Uterus (tissue), 4 donors: ENCODE results near the gene CFAP300. TPM values are rescaled to one million over a fixed set of nuclear protein-coding genes. Genes with fewer than 3 reads are reported as not detected.

Experiments used
- DNase-seq, 2 donors: peaks; one replicate each; pipeline ENCODE4 v3.0.0-alpha.2; 2019 to 2020
- H3K27ac ChIP-seq, 2 donors: fragments of 200-600 bp; sonication (generic); 1 replicate in 1 of 2; 2 replicates in 1 of 2; pipeline ENCODE4 v1.5.1; 2016 to 2018
- H3K27me3 ChIP-seq, 2 donors: fragments of 200-600 bp; sonication (generic); one replicate each; pipeline ENCODE4 v1.5.1; 2018 to 2019; ENCODE audit warnings: control low read depth in 1 of 2
- H3K36me3 ChIP-seq, 2 donors: fragments of 200-600 bp; sonication (generic); one replicate each; pipeline ENCODE4 v1.5.1; 2019; ENCODE audit warnings: control low read depth in 1 of 2
- H3K4me1 ChIP-seq, 2 donors: fragments of 200-600 bp; sonication (generic); one replicate each; pipeline ENCODE4 v1.5.1; 2018 to 2019; ENCODE audit warnings: control low read depth in 1 of 2
- H3K4me3 ChIP-seq, 2 donors: fragments of 200-600 bp; sonication (generic); 1 replicate in 1 of 2; 2 replicates in 1 of 2; pipeline ENCODE4 v1.5.1; 2018 to 2019; ENCODE audit warnings: mild to moderate bottlenecking in 1 of 2
- H3K9me3 ChIP-seq, 2 donors: fragments of 200-600 bp; sonication (generic); one replicate each; pipeline ENCODE4 v1.5.1; 2019; ENCODE audit warnings: control low read depth in 1 of 2
- CTCF ChIP-seq, 4 experiments: fragments of 200-600 bp in 2 of 4; fragments of 450-650 bp in 2 of 4; sonication (generic) in 2 of 4; IDR thresholded peaks; one replicate each; pipeline ENCODE4 v1.5.1; 2016 to 2019; ENCODE audit warnings: antibody characterized with exemption in 4 of 4, mild to moderate bottlenecking in 2 of 4, moderate library complexity in 1 of 4
- POLR2A ChIP-seq, 2 donors: fragments of 450-650 bp; IDR thresholded peaks; one replicate each; pipeline ENCODE4 v1.6.1; 2016; ENCODE audit warnings: antibody characterized with exemption in 2 of 2, mild to moderate bottlenecking in 1 of 2, moderate library complexity in 1 of 2
- intact Hi-C: fragments of 100-400 bp; cut with DNase I; formaldehyde crosslinking; loops from one replicate; pipeline ENCODE4 v1.15.1; 2023; ENCODE audit warnings: low total_unique reads
- total RNA-seq, 4 donors: library from RNA; depleted of rRNA in 3 of 4; stranded (reverse); fragments of >200 nt in 3 of 4; gene quantifications; one replicate each; pipeline versions ENCODE4 v1.1.0 to v1.2.4, GENCODE V29; 2014 to 2023
- donor health status: DM: yes; HTN: yes; CAD: no.

CFAP300 gene
- total RNA-seq, 4 donors from 2014 or later: 0.26 to 8.4 (median 4.3) TPM

- H3K9me3 ChIP-seq: no peaks in the 10 kb centered on the region
- H3K4me1 ChIP-seq: no peaks in the 10 kb centered on the region
- H3K27ac ChIP-seq: peak overlapping the region; percentile 77 to 88
- H3K36me3 ChIP-seq: no peaks in the 10 kb centered on the region
- TF ChIP-seq CTCF (IDR thresholded peaks at IDR 0.05) (no peak), POLR2A (IDR thresholded peaks at IDR 0.05) (no peak)
- H3K4me3 ChIP-seq: peak overlapping the region; percentile 56 to 61
- intact Hi-C loops: no loop called here
- H3K27me3 ChIP-seq: no peaks in the 10 kb centered on the region
- DNase-seq: no peak
Observed at GRCh38 chr11:102046841-102047240, 396 bp upstream of the CFAP300 start.

GRCh38 chr11:102050927-102051575 is 3.8 kb downstream of the CFAP300 start:
- Histone ChIP-seq H3K27ac (no peak overlapping the region), H3K9me3 (no peaks in the 10 kb centered on the region), H3K4me3 (no peak overlapping the region), H3K4me1 (no peaks in the 10 kb centered on the region), H3K36me3 (no peaks in the 10 kb centered on the region), H3K27me3 (no peaks in the 10 kb centered on the region)
- TF ChIP-seq POLR2A (IDR thresholded peaks at IDR 0.05): no peak
- no peak for DNase-seq
- intact Hi-C loops: no loop called here

DNA sequence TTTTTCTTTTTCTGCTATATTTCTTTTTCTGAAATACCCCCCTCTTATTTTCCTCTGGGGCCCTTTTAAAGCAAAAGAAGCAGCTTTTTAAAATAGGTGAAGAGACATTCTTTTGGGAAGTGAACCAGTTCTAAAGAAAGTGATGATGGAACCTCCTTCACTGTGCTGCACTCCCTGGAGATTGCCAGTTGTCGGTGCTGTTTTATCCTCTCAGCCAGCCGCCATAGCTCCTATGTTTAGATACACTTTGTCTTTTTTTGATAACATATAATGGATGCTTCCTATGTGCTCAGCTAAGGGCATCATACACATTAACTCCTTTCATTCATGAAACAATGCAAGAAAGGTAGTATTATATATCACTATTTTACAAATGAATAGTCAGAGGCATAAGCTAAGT is 14.0 kb downstream of the CFAP300 start:
- intact Hi-C loops: no loop called here
- TF ChIP-seq CTCF (IDR thresholded peaks at IDR 0.05): peak in 2 of 4 experiments; percentile 22 to 43
- TF ChIP-seq POLR2A (IDR thresholded peaks at IDR 0.05): no peak
- no peak for DNase-seq

DNA sequence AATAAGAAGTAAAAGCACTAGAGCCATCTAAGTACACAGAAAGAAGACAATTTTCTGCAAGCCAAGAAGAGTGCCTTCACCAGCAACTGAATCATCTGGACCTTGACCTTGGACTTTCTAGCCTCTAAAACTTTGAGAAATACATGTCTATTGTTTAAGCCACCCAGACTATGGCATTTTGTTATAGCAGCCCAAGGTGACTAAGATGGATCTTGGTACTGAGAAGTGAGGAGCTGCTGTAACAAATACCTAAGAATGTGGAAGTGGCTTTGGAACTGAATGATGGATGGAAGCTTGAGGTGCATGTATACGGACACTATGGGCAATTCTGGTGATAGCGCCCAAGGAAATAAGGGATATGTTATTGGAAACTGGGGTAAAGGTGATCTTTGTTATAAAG is 14.9 kb downstream of the CFAP300 start:
- Histone ChIP-seq H3K27me3 (no peaks in the 10 kb centered on the region), H3K9me3 (no peaks in the 10 kb centered on the region), H3K4me1 (no peaks in the 10 kb centered on the region), H3K27ac (no peak overlapping the region), H3K4me3 (no peak overlapping the region), H3K36me3 (no peaks in the 10 kb centered on the region)
- no peak for DNase-seq
- TF ChIP-seq CTCF (IDR thresholded peaks at IDR 0.05) (no peak), POLR2A (IDR thresholded peaks at IDR 0.05) (no peak)
- intact Hi-C loops: no loop called here

More for the DNA sequence above, 14.0 kb downstream of the CFAP300 start:
- no peaks in the 10 kb centered on the region for H3K9me3 ChIP-seq
- no peak overlapping the region for H3K27ac ChIP-seq
- no peak overlapping the region for H3K4me3 ChIP-seq
- no peaks in the 10 kb centered on the region for H3K4me1 ChIP-seq
- no peaks in the 10 kb centered on the region for H3K27me3 ChIP-seq
- H3K36me3 ChIP-seq: no peaks in the 10 kb centered on the region

GRCh38 chr11:102064316-102064715 is 17.1 kb downstream of the CFAP300 start:
- intact Hi-C loops: no loop called here
- TF ChIP-seq POLR2A (IDR thresholded peaks at IDR 0.05) (no peak), CTCF (IDR thresholded peaks at IDR 0.05) (no peak)
- Histone ChIP-seq H3K36me3 (no peaks in the 10 kb centered on the region), H3K27me3 (no peaks in the 10 kb centered on the region), H3K4me1 (no peaks in the 10 kb centered on the region), H3K9me3 (no peaks in the 10 kb centered on the region), H3K27ac (no peak overlapping the region), H3K4me3 (no peak overlapping the region)
- DNase-seq: no peak
